Measurements from ENCODE around the gene CHRNA10.

- TF ChIP-seq RAD21 (IDR thresholded peaks at IDR 0.05; ENCODE audit: low read depth) (no peak), CTCF (IDR thresholded peaks at IDR 0.05 in 2 of 3, conservative IDR thresholded peaks at IDR 0.05 in 1 of 3; ENCODE audit: borderline replicate concordance in 1 of 3, insufficient read depth in 1 of 3, low read depth in 2 of 3, low read length in 2 of 3) (no peak), ZBTB33 (IDR thresholded peaks at IDR 0.05; ENCODE audit: extremely low read depth, insufficient replicate concordance, low read length) (no peak), POLR2A (IDR thresholded peaks at IDR 0.05; ENCODE audit: borderline replicate concordance, extremely low read depth, insufficient read depth, insufficient read length) (no peak), YY1 (IDR thresholded peaks at IDR 0.05; ENCODE audit: extremely low read depth, insufficient replicate concordance, low read depth, low read length) (no peak), EZH2 (IDR thresholded peaks at IDR 0.05) (no peak), ELF1 (IDR thresholded peaks at IDR 0.05; ENCODE audit: borderline replicate concordance, low read depth) (no peak), FOSL1 (IDR thresholded peaks at IDR 0.05; ENCODE audit: low read depth) (no peak), SIN3A (IDR thresholded peaks at IDR 0.05; ENCODE audit: low read depth) (no peak)
These were observed 13.1 kb upstream of the CHRNA10 start for GRCh38 chr11:3684129-3684818.

All from HCT116 (cell line).